GM18526 (cell line): ENCODE results near the gene VSTM1.
A peak's percentile ranks its signal among the peaks of the same experiment; 100 is the strongest.

Experiments
- POLR2A ChIP-seq: IDR thresholded peaks from 3 replicates; pipeline ENCODE4 v1.6.1; 2011; ENCODE audit not compliant: insufficient read length; ENCODE audit errors: extremely low read depth

VSTM1 gene

GRCh38 chr19:54063350-54064116, at the start of gene VSTM1:
TSS of gene VSTM1 (minus strand) at chr19:54063897. CDS start at chr19:54063777, 120 bp downstream.
- no peak for TF ChIP-seq POLR2A

- TF ChIP-seq POLR2A = no peak
Measured at GRCh38 chr19:54109651-54110050, 46.0 kb upstream of the VSTM1 start.

GRCh38 chr19:54108496-54108895, 44.8 kb upstream of the VSTM1 start:
- TF ChIP-seq POLR2A = no peak

- TF ChIP-seq POLR2A = no peak
Measured at GRCh38 chr19:54107876-54108490, 44.3 kb upstream of the VSTM1 start.

- no peak for TF ChIP-seq POLR2A
Measured at GRCh38 chr19:54106716-54107115, 43.0 kb upstream of the VSTM1 start.

- no peak for TF ChIP-seq POLR2A
Measured at GRCh38 chr19:54105796-54106195, 42.1 kb upstream of the VSTM1 start.

GRCh38 chr19:54104998-54105715, 41.5 kb upstream of the VSTM1 start:
- no peak for TF ChIP-seq POLR2A

GRCh38 chr19:54102421-54103169, 38.9 kb upstream of the VSTM1 start, which contains the start of gene NDUFA3:
TSS of gene NDUFA3 (plus strand) at chr19:54102855. CDS start at chr19:54102879, 24 bp downstream.
- TF ChIP-seq POLR2A = peak; percentile 86

- no peak for TF ChIP-seq POLR2A
Measured at GRCh38 chr19:54100561-54100960, 36.9 kb upstream of the VSTM1 start, which contains the start of gene OSCAR. TSS of gene OSCAR (minus strand) at chr19:54100803. CDS start at chr19:54100792, 11 bp downstream.

GRCh38 chr19:54099190-54099902, 35.6 kb upstream of the VSTM1 start:
- no peak for TF ChIP-seq POLR2A

GRCh38 chr19:54096617-54097106, 33.0 kb upstream of the VSTM1 start:
- no peak for TF ChIP-seq POLR2A

GRCh38 chr19:54095136-54095858, 31.6 kb upstream of the VSTM1 start:
- TF ChIP-seq POLR2A = no peak

GRCh38 chr19:54094426-54095000, 30.8 kb upstream of the VSTM1 start:
- TF ChIP-seq POLR2A = no peak
